Measurements from ENCODE around the gene IFNLR1.

IFNLR1 gene

GRCh38 chr1:24156542-24157260 lies 30.4 kb downstream of the IFNLR1 start:
- DNase-seq (ENCODE audit: extremely low read depth, insufficient read length), result no peak
- Histone ChIP-seq H3K4me3 (replicated peaks; ENCODE audit: low read depth, low read length) (no peak overlapping the region), H3K36me3 (ENCODE audit: control insufficient read depth, insufficient read depth, low read length) (peaks cover 20% of the 10 kb centered on the region), H3K27me3 (replicated peaks; ENCODE audit: control insufficient read depth, insufficient read depth, low read length) (no peaks in the 10 kb centered on the region)
- TF ChIP-seq CTCF (IDR thresholded peaks at IDR 0.05; ENCODE audit: insufficient read depth, low read length, poor library complexity, severe bottlenecking), result no peak

GRCh38 chr1:24155011-24155782 lies 31.9 kb downstream of the IFNLR1 start:
- Histone ChIP-seq H3K4me3 (replicated peaks; ENCODE audit: low read depth, low read length) (no peak overlapping the region), H3K36me3 (ENCODE audit: control insufficient read depth, insufficient read depth, low read length) (peaks cover 20% of the 10 kb centered on the region), H3K27me3 (replicated peaks; ENCODE audit: control insufficient read depth, insufficient read depth, low read length) (no peaks in the 10 kb centered on the region)
- peak; percentile 27 for TF ChIP-seq CTCF (IDR thresholded peaks at IDR 0.05; ENCODE audit: insufficient read depth, low read length, poor library complexity, severe bottlenecking)
- DNase-seq (ENCODE audit: extremely low read depth, insufficient read length), result peak; percentile 43

- Histone ChIP-seq H3K36me3 (ENCODE audit: control insufficient read depth, insufficient read depth, low read length) (peaks cover 17% of the 10 kb centered on the region), H3K27me3 (replicated peaks; ENCODE audit: control insufficient read depth, insufficient read depth, low read length) (no peaks in the 10 kb centered on the region), H3K4me3 (replicated peaks; ENCODE audit: low read depth, low read length) (no peak overlapping the region)
- TF ChIP-seq CTCF (IDR thresholded peaks at IDR 0.05; ENCODE audit: insufficient read depth, low read length, poor library complexity, severe bottlenecking), result no peak
- DNase-seq (ENCODE audit: extremely low read depth, insufficient read length), result no peak
Observed at GRCh38 chr1:24154215-24154614, 32.9 kb downstream of the IFNLR1 start.

GRCh38 chr1:24152631-24153494 lies 34.2 kb downstream of the IFNLR1 start:
- TF ChIP-seq CTCF (IDR thresholded peaks at IDR 0.05; ENCODE audit: insufficient read depth, low read length, poor library complexity, severe bottlenecking), result peak; percentile 1
- Histone ChIP-seq H3K4me3 (replicated peaks; ENCODE audit: low read depth, low read length) (no peak overlapping the region), H3K36me3 (ENCODE audit: control insufficient read depth, insufficient read depth, low read length) (peaks cover 13% of the 10 kb centered on the region), H3K27me3 (replicated peaks; ENCODE audit: control insufficient read depth, insufficient read depth, low read length) (no peaks in the 10 kb centered on the region; the same call in none of the 2 replicates)
- no peak for DNase-seq (ENCODE audit: extremely low read depth, insufficient read length)

- Histone ChIP-seq H3K36me3 (ENCODE audit: control insufficient read depth, insufficient read depth, low read length) (peaks cover 2% of the 10 kb centered on the region), H3K4me3 (replicated peaks; ENCODE audit: low read depth, low read length) (no peak overlapping the region), H3K27me3 (replicated peaks; ENCODE audit: control insufficient read depth, insufficient read depth, low read length) (no peaks in the 10 kb centered on the region; the same call in none of the 2 replicates)
- DNase-seq (ENCODE audit: extremely low read depth, insufficient read length), result no peak
- no peak for TF ChIP-seq CTCF (IDR thresholded peaks at IDR 0.05; ENCODE audit: insufficient read depth, low read length, poor library complexity, severe bottlenecking)
Observed at GRCh38 chr1:24151175-24151533, 35.9 kb downstream of the IFNLR1 start.
